Measurements from ENCODE around the gene TLK2.
"Not testable (repeated sequence)": the region's sequence is repeated elsewhere in the genome, so short reads cannot be mapped to it uniquely, and the experiment has no call there.

The TLK2 gene

DNA sequence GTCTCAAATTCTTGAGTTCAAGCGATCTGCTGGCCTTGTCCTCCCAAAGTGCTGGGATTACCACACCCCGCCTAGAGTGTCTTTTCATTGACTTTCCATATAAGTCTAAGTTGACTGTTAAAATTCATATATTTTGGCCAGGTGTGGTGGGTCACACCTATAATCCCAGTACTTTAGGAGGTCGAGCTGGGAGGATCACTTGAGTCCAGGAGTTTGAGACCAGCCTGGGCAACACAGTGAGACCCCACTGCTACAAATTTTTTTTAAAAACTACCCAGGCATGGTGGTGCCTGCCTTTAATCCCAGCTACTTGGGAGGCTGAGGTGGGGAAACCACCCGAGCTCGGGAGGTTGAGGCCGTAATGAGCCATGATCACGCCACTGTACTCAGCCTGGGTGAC lies 127.0 kb downstream of the TLK2 start:
- no peak for DNase-seq

- DNase-seq, result no peak
Measured at GRCh38 chr17:62611292-62611691, 132.7 kb downstream of the TLK2 start.

GRCh38 chr17:62611728-62612127 lies 133.1 kb downstream of the TLK2 start:
- no peak for DNase-seq

DNA sequence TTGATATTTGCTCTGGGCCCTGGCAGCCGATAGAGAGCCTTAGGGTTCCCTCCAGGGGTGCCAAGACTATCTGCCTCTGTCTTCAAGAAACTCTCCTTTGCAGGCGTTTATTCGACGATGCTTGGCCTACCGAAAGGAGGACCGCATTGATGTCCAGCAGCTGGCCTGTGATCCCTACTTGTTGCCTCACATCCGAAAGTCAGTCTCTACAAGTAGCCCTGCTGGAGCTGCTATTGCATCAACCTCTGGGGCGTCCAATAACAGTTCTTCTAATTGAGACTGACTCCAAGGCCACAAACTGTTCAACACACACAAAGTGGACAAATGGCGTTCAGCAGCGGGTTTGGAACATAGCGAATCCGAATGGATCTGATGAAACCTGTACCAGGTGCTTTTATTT lies 133.7 kb downstream of the TLK2 start:
- not testable (repeated sequence) for DNase-seq

DNA sequence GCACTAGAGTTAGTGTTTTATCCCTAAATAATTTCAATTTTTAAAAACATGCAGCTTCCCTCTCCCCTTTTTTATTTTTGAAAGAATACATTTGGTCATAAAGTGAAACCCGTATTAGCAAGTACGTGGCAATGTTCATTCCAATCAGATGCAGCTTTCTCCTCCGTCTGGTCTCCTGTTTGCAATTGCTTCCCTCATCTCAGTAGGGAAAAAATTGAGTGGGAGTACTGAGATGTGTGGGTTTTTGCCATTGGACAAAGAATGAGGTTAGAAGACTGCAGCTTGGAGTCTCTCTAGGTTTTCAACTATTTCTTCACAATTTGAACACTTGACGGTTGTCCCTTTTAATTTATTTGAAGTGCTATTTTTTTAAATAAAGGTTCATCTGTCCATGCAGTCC lies 134.5 kb downstream of the TLK2 start:
- DNase-seq, result not testable (repeated sequence)

GRCh38 chr17:62614142-62614541 lies 135.5 kb downstream of the TLK2 start:
- no peak for DNase-seq

GRCh38 chr17:62615503-62615902 lies 136.9 kb downstream of the TLK2 start:
- DNase-seq, result no peak

- DNase-seq, result no peak
Measured at GRCh38 chr17:62616993-62617893, 138.6 kb downstream of the TLK2 start.

DNA sequence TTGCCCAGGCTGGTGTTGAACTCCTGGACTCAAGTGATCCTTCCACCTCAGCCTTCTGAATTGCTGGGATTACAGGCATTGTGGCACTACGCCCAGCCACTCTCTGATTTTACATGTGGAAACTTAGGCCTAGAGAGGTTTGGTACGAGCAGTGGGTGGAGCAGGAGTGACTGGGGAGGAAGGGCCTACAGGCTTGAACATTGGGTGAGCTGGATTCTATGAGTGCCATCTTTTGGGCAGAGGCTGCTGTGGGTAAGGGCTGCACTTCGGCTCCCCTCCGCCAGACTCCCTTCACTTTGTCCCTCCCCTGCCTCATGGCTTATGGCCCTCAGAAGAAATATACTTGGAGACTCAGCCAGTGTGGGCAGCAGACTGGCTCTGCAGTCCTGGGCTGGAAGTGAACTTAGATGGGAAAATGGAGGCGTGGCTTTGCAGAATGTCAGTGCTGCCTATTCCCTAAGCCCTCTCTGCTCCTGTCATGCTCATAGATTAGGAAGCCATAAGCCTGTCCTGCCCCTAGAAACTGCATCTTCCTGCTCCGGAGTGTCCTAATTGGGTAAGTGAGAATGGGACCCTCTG lies 139.4 kb downstream of the TLK2 start:
- no peak for DNase-seq

- DNase-seq, result no peak
Measured at GRCh38 chr17:62618647-62619416, 140.2 kb downstream of the TLK2 start.

GRCh38 chr17:62619417-62620155 lies 141.0 kb downstream of the TLK2 start:
- no peak for DNase-seq

GRCh38 chr17:62621223-62621622 lies 142.6 kb downstream of the TLK2 start:
- DNase-seq, result no peak

GRCh38 chr17:62625184-62625869 lies 146.7 kb downstream of the TLK2 start:
- DNase-seq, result peak; percentile 30

- DNase-seq, result no peak
Measured at GRCh38 chr17:62625870-62626200, 147.2 kb downstream of the TLK2 start.

DNA sequence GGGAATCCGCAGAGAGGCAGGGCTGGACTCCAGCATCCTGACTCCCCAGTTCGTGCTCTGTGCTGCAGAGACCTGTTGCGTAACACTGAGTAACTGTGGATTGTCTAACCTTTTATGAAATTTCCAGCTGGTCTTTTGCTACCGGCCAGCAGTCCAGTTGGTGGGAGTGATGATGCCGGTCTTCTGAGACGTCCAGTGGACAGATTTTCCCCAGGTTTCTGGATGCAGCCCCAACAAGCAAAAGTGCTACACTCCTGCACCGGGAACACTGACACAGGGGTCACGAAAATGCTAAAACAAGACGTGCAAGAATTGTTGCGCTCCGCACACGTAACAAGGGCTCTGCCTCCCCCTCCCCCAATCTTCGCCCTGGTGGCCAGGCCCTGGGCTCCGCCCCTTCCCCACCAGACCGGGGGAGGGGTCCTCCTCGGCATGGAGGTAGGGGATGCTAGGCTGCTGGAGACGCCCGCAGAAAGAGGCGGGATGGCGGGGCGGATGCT lies 148.1 kb downstream of the TLK2 start:
- DNase-seq, result peak; percentile 39

DNA sequence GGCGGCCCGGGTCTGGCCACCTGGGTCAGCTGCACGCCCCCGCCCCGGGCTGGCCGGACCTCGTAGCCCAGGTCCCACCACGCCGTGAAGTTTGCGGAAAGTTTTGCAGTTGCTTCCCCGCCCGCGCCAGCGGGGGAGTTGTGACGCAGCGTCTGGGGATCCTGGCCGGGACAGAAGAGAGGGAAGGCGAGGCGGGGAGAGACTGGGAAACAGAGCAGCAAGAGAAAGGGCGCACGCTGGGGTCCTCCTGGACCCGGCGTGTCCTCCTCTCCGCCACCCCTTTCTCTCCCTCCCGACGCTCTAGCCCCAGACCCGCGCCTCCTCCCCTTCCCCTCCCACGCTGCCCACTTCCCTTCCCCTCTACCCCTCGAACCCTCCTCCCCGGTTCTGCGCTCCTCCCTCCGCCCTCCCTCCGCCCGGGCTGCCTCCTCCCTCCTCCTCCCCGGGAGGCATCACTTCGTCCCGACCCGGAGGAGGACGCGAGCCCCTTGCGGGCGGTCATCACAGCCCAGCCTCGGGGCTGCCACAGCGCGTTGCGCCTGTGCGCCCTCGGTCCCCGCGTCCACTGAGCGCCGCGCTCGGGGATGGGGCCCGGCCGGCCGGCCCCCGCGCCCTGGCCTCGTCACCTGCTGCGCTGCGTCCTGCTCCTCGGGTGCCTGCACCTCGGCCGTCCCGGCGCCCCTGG lies 148.7 kb downstream of the TLK2 start, which contains the start of gene MRC2:
TSS of gene MRC2 (plus strand) at position 452 of the 685 bp plus-strand sequence. CDS start at position 585, 133 bp downstream.
- DNase-seq, result peak; percentile 72

GRCh38 chr17:62627904-62628633 lies 149.4 kb downstream of the TLK2 start:
- peak; percentile 55 for DNase-seq

DNA sequence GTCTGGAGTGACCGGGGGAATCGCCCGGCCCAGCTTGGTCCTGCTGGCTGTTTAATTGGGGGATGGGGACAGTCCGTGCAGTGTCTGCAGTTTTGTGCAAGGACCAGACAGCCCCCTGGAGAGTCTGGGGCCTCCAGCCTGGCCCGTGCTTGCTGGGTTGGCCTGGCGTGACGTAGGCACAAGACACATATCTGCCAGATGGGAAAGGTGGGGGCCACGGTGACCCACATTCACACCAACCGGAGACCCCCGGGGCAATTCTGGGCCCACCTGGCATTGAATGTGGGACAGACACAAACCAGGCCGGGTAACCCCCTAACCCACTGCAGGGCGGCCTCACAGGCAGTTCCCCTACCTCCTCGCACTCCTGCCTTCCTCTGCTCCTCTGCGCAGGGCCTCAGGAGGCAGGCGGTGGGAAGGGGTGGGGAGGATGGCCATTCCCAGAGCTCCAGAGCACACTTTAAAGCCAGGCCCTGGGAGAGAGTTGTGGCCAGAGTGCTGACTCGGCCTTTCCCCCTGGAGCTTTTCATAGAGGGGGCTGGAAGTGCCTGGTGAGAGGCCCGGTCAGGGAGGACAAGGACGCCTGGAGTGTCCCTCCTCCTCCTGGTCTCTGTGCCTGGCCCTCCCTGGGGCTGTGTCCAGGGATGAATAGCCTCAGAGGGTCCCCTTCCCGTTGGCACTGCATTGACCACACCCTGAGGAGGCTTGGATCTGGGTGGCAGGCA lies 150.4 kb downstream of the TLK2 start:
- no peak for DNase-seq

DNA sequence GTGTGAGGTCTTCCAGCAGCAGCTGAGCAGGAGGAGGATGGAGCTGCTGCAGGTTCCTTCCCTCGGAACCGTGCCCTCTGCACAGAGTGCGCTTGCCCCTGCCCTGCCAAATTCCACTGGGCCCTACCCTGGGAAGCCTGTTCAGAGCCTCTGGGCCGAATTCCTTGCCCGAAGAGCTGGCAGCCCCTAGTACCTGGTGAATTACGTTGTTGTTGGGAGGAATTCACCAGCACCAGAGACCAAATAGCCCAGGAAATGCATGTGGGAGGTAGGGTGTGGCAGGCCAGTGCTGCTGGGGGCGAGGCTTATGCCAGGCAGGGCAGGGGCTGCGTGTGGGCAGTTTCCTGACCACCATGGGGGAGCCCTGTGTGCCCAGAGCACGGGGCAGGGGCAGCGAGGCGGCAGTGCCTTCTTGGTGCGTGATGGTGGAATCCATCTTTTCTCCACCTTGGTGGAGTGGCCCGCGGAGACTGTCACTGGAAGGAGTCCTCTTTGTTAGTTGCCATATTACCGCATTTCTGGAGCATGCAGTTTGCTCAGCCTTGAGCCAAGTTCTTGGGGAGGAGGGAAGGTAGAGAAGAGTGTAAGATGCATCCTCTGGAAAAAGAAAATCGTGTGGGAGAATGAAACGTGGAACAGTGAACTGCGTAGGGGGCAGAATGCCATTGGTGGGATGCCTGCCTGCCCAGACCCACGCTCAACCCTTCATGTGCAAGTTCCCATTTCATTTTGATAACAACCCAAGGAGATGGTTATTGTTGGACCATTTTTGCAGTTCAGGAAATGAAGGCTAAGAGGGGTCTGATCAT lies 151.1 kb downstream of the TLK2 start:
- no peak for DNase-seq

All from hematopoietic multipotent progenitor cell treated with erythropoietin and hydrocortisone succinate and interleukin-3 and kit ligand, for 4 days (in vitro differentiated cells).